ENCODE results near the gene GOLGA3. TPM values are rescaled to one million over a fixed set of nuclear protein-coding genes. Genes with fewer than 3 reads are reported as not detected.

The GOLGA3 gene
- total and polyA plus RNA-seq, 10 of the 15 experiments (the other 5 are each of a cell fraction or from before 2014, with no cell fraction given): 2.0 to 42.7 (median 15.2) TPM

- TF ChIP-seq ZNF592 (IDR thresholded peaks at IDR 0.05) (no peak), ZNF24 (IDR thresholded peaks at IDR 0.05) (no peak), SUZ12 (IDR thresholded peaks at IDR 0.05; ENCODE audit: unreplicated experiment) (no peak), ETV6 (conservative IDR thresholded peaks at IDR 0.05 in 1 of 2, IDR thresholded peaks at IDR 0.05 in 1 of 2; ENCODE audit: borderline replicate concordance in 1 of 2, low read depth in 1 of 2) (no peak), SMC3 (IDR thresholded peaks at IDR 0.05; ENCODE audit: borderline replicate concordance, low read length) (no peak), POLR2A (IDR thresholded peaks at IDR 0.05; ENCODE audit: low read depth, low read length) (peak; percentile 42; the same call in 1 of the 2 replicates), IKZF2 (IDR thresholded peaks at IDR 0.05) (peak in 1 of 2 experiments; percentile 33), LARP7 (IDR thresholded peaks at IDR 0.05) (peak; percentile 76; the same call in 1 of the 2 replicates), TAF1 (IDR thresholded peaks at IDR 0.05; ENCODE audit: borderline replicate concordance, low read depth, low read length) (no peak), CEBPZ (IDR thresholded peaks at IDR 0.05; ENCODE audit: low read depth, low read length) (no peak), NKRF (conservative IDR thresholded peaks at IDR 0.05) (peak; percentile 61), ZBTB4 (CRISPR knock-in tag; IDR thresholded peaks at IDR 0.05) (no peak), ZNF207 (IDR thresholded peaks at IDR 0.05; ENCODE audit: borderline replicate concordance) (no peak), E2F4 (IDR thresholded peaks at IDR 0.05; ENCODE audit: low read depth, low read length) (no peak)
Observed at GRCh38 chr12:132761032-132761920, 67.4 kb downstream of the GOLGA3 start, which contains the start of gene ANKLE2 (continued).

All from GM12878 (cell line).